ENCODE data around the gene CHD9NB. TPM values are rescaled to one million over a fixed set of nuclear protein-coding genes. Genes with fewer than 3 reads are reported as not detected.
"Not testable (repeated sequence)": the region's sequence is repeated elsewhere in the genome, so short reads cannot be mapped to it uniquely, and the experiment has no call there.

Gene CHD9NB
- total RNA-seq, 1 donor from 2014 or later = 0.61 TPM

- peaks cover 24% of the 10 kb centered on the region for H3K36me3 Mint-ChIP-seq (ENCODE audit: low read depth)
- no peak for TF ChIP-seq CTCF (conservative IDR thresholded peaks at IDR 0.05)
- no peak overlapping the region for H3K4me3 Mint-ChIP-seq
- no peak for DNase-seq (ENCODE audit: low read depth, low spot score)
- no peak overlapping the region for H3K27ac Mint-ChIP-seq (ENCODE audit: unreplicated experiment)
- H3K27me3 Mint-ChIP-seq (ENCODE audit: low read depth) = no peaks in the 10 kb centered on the region
- peaks cover 34% of the 10 kb centered on the region for H3K4me1 Mint-ChIP-seq
- peaks cover 11% of the 10 kb centered on the region for H3K9me3 Mint-ChIP-seq
These were observed 25.6 kb upstream of the CHD9NB start for GRCh38 chr16:53078247-53078646.

- not testable (repeated sequence) for H3K27ac Mint-ChIP-seq (ENCODE audit: unreplicated experiment); H3K27me3 Mint-ChIP-seq (ENCODE audit: low read depth); DNase-seq (ENCODE audit: low read depth, low spot score); H3K4me3 Mint-ChIP-seq
- Mint-ChIP-seq H3K4me1 (peaks cover 29% of the 10 kb centered on the region), H3K36me3 (ENCODE audit: low read depth) (peaks cover 32% of the 10 kb centered on the region), H3K9me3 (peaks cover 17% of the 10 kb centered on the region)
These were observed 22.8 kb upstream of the CHD9NB start for GRCh38 chr16:53075461-53075860.

- H3K4me1 Mint-ChIP-seq = peaks cover 18% of the 10 kb centered on the region
- DNase-seq (ENCODE audit: low read depth, low spot score); H3K27ac Mint-ChIP-seq (ENCODE audit: unreplicated experiment); H3K27me3 Mint-ChIP-seq (ENCODE audit: low read depth); H3K4me3 Mint-ChIP-seq: not testable (repeated sequence)
- peaks cover 36% of the 10 kb centered on the region for H3K36me3 Mint-ChIP-seq (ENCODE audit: low read depth)
- H3K9me3 Mint-ChIP-seq = peaks cover 17% of the 10 kb centered on the region
These were observed 21.6 kb upstream of the CHD9NB start for GRCh38 chr16:53074296-53074695.

- Mint-ChIP-seq H3K27me3 (ENCODE audit: low read depth) (no peaks in the 10 kb centered on the region), H3K27ac (ENCODE audit: unreplicated experiment) (no peak overlapping the region), H3K36me3 (ENCODE audit: low read depth) (peaks cover 36% of the 10 kb centered on the region), H3K4me3 (no peak overlapping the region), H3K9me3 (peaks cover 17% of the 10 kb centered on the region), H3K4me1 (peaks cover 12% of the 10 kb centered on the region)
- no peak for DNase-seq (ENCODE audit: low read depth, low spot score)
- no peak for TF ChIP-seq CTCF (conservative IDR thresholded peaks at IDR 0.05)
These were observed 20.3 kb upstream of the CHD9NB start for GRCh38 chr16:53073022-53073421.

GRCh38 chr16:53071748-53072301 lies 19.1 kb upstream of the CHD9NB start:
- H3K36me3 Mint-ChIP-seq (ENCODE audit: low read depth) = peaks cover 36% of the 10 kb centered on the region
- peaks cover 17% of the 10 kb centered on the region for H3K9me3 Mint-ChIP-seq
- H3K4me1 Mint-ChIP-seq = peaks cover 11% of the 10 kb centered on the region
- peak overlapping the region; percentile 92 for H3K27ac Mint-ChIP-seq (ENCODE audit: unreplicated experiment)
- no peak for DNase-seq (ENCODE audit: low read depth, low spot score)
- H3K27me3 Mint-ChIP-seq (ENCODE audit: low read depth) = no peaks in the 10 kb centered on the region
- no peak for TF ChIP-seq CTCF (conservative IDR thresholded peaks at IDR 0.05)
- H3K4me3 Mint-ChIP-seq = peak overlapping the region; percentile 23

- Mint-ChIP-seq H3K27me3 (ENCODE audit: low read depth) (no peaks in the 10 kb centered on the region), H3K4me1 (peaks cover 26% of the 10 kb centered on the region), H3K9me3 (peaks cover 13% of the 10 kb centered on the region), H3K27ac (ENCODE audit: unreplicated experiment) (no peak overlapping the region), H3K36me3 (ENCODE audit: low read depth) (peaks cover 27% of the 10 kb centered on the region), H3K4me3 (no peak overlapping the region)
- no peak for TF ChIP-seq CTCF (conservative IDR thresholded peaks at IDR 0.05)
- DNase-seq (ENCODE audit: low read depth, low spot score) = no peak
These were observed 17.1 kb upstream of the CHD9NB start for GRCh38 chr16:53069772-53070171.
